NCI-H1105 treated with DMSO at 0.1 percent for 48 hours (cell line): Measurements from ENCODE around the gene ABTB2.
"Not testable (repeated sequence)": the region's sequence is repeated elsewhere in the genome, so short reads cannot be mapped to it uniquely, and the experiment has no call there.

ENCODE experiments used
- DNase-seq: peaks from one replicate; lab custom pipeline; 2025; lab: John Stamatoyannopoulos, UW

Gene ABTB2

DNA sequence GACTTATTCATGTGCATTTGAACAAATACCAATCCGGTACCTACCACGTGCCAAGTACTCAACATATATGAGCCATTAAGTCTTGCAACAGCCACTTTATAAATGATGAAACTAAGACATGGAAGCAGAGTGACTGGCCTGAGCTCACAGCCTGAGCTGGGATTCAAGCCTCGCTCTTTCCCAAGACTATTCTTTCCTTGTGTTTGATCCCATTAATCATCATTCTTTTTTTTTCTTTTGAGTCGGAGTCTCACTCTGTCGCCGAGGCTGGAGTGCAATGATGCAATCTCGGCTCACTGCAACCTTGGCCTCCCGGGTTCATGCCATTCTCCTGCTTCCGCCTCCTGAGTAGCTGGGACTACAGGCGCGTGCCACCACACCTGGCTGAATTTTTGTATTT is 119.3 kb downstream of the ABTB2 start:
- DNase-seq = no peak

GRCh38 chr11:34236572-34236971 is 121.2 kb downstream of the ABTB2 start:
- DNase-seq = no peak

GRCh38 chr11:34235591-34236071 is 122.2 kb downstream of the ABTB2 start:
- DNase-seq = no peak

GRCh38 chr11:34235189-34235588 is 122.6 kb downstream of the ABTB2 start:
- DNase-seq = no peak

DNA sequence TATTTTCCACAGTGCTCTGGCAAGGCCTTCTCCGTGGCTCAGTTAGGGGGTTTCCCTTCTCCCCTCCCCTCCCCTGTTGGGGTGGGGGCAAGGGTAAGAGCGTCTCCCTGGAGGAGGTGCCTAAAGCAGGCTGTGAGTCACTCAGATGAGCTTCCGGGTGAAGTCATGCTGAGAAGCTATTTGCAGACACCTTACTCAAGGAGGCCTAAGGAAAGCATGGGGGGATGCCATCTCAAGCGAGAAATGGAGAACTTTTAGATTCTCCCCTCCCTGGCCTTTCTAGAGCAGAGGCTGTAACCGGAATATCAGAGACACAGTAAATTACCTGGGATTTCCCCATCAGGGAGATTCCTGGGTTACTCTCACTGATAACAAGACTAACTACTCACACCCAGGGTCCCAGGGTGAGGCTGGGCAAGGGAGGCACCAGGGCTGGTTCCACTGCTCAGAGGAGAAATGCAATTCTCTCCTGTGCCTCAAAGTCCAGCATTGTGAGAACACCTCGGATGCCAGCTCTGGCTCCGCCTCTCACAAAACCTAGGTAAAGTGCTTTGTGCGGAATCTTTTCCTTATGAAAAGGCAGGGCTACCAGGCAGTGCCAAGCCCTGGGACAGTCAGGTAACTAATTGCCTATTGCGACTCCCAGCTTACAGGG is 123.6 kb downstream of the ABTB2 start:
- no peak for DNase-seq

- DNase-seq = no peak
Measured at GRCh38 chr11:34233215-34233614, 124.6 kb downstream of the ABTB2 start.

- DNase-seq = no peak
Measured at GRCh38 chr11:34232807-34233206, 125.0 kb downstream of the ABTB2 start.

- no peak for DNase-seq
Measured at GRCh38 chr11:34226210-34226609, 131.6 kb downstream of the ABTB2 start.

GRCh38 chr11:34225091-34225490 is 132.7 kb downstream of the ABTB2 start:
- DNase-seq = no peak

DNA sequence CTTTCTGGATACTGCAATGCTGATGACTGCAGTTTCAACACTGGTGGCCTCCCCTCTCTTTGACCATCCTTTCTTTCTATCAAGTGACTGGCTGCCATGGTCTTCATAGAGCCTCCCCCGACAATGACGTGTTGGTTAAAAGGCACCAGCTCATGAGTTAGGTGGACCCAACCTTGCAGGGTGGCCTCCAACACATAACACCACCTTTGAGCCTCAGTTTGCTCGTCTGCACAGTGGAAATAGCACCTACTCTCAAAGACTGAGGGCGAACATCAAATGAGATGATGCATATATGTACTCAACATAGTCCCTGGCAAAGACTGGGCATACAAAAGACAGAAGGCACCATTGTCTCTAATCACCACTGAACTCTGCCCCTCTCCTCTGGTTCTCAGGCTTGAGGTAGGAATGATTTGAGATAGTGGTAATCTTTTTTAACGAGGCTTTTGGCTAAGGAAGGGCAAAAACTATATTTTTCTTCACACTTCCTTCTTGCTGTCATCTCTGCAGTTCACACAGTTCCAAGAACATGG is 133.3 kb downstream of the ABTB2 start:
- no peak for DNase-seq

GRCh38 chr11:34223907-34224306 is 133.9 kb downstream of the ABTB2 start:
- no peak for DNase-seq

- DNase-seq = no peak
Measured at GRCh38 chr11:34223021-34223813, 134.6 kb downstream of the ABTB2 start.

GRCh38 chr11:34222030-34222429 is 135.8 kb downstream of the ABTB2 start:
- no peak for DNase-seq

GRCh38 chr11:34219941-34220370 is 137.9 kb downstream of the ABTB2 start:
- DNase-seq = no peak

GRCh38 chr11:34219279-34219678 is 138.5 kb downstream of the ABTB2 start:
- no peak for DNase-seq

GRCh38 chr11:34218756-34219155 is 139.1 kb downstream of the ABTB2 start:
- DNase-seq = not testable (repeated sequence)

DNA sequence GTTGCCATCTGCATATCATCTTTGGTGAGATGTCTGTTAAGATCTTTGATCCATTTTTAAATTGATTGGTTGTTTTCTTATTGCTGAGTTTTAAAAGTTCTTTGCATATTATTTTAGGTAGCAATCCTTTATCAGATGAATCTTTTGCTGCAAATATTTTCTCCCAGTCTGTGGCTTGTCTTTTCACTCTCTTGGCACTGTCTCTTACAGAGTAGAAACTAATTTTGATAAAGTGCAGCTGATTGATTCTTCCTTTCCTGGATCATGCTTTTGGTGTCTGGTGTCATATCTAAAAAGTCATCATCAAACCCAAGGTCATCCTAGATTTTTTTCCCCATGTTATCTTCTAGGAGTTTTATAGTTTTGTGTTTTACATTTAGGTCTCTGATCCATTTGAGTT is 139.7 kb downstream of the ABTB2 start:
- DNase-seq = no peak

GRCh38 chr11:34216706-34217105 is 141.1 kb downstream of the ABTB2 start:
- DNase-seq = no peak

- DNase-seq = no peak
Measured at GRCh38 chr11:34215806-34216453, 141.9 kb downstream of the ABTB2 start.

GRCh38 chr11:34214961-34215805 is 142.6 kb downstream of the ABTB2 start:
- DNase-seq = no peak

DNA sequence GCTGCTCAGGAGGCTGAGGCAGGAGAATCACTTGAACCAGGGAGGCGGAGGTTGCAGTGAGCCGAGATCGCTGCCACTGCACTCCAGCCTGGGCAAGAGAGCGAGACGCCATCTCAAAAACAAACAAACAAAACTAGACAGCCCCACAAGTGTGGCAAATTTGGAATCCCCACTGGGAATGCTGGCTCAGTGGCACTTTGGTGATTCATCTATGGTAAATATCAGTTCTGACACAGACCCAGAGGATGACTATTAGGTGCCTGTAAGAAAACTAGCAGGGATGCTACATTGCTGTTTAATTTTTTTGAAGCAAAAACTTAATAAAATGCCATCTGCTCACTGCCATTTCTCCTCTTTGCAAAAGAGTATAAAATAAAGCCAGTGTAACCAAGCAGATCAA is 144.4 kb downstream of the ABTB2 start:
- no peak for DNase-seq

DNA sequence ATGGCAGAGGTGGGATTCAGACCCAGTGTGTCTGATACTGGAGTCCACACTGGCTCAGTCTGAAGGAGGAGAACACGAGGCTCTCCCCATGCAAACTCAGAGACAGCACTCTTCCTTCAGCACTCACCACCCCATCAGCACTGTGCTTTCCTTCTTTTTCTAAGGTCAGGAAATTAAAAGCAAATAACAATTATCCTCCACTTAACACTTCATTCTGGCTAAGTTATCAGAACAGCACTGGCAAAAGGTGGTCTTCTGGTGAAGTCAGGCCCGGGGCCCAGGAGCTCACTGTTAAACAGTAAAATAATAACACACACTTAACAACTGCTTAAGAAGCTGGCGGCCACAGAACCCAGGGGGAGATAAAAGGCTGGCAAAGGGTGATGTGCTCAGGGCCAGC is 145.2 kb downstream of the ABTB2 start:
- DNase-seq = no peak
